ENCODE data around the gene SLC37A4. TPM values are rescaled to one million over a fixed set of nuclear protein-coding genes. Genes with fewer than 3 reads are reported as not detected.

The SLC37A4 gene
- total RNA-seq, result 10 to 100 TPM; 29.7 to 72.9 (median 56.4) TPM

DNA sequence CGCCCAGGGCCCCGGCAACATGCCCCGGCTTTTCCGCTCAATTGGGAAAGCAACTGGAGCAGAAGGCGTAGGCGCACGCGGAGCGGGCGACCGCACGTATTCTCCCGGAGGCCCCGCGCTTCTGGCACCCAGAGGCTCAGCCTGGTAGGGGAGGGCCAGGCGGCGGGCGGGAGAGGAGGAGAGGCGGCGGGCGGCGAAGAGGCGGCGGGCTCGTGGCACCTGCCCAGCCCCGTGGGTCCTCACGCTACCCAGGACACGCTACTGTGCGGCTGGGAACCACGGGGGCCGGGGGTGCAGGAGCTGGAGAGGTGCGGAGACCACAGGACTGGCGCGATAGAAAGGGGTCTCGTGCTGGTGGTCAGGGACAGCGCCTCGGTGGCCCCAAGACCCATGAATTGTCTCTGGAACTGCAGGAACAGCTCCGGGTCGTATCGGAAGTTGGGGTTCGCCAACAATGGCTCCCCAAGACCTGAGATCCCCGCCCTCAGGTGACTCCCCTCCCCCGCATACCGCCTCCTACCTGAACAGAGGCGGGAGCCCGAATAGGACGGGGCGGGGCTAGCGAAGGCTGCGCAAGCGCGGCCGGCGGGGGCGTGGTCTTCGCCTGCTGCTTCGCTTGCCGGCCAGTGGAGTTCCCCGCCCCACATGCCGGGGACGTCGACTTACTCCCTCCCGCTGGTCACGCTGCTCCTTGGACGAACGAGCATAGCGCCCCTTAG lies at the start of gene SLC37A4:
TSS of gene SLC37A4 (minus strand) at position 549 of the 719 bp plus-strand sequence.
- peak within 1 kb of the TSS; percentile 92 to 98 (median 94) for H3K27ac ChIP-seq
- ATAC-seq, result peak; percentile 77
- in situ Hi-C loops (cut with MboI; ENCODE audit: low sequenced_read_pairs in 4 of 4) (no loop called here), intact Hi-C loops (cut with DNase I; ENCODE audit: low total_unique reads) (loop anchor here (1.0 to 5.0 kb wide), 3 partner anchors 27 to 123 kb away; partner anchors contain the start of genes CENATAC and HYOU1)
- peak; percentile 98 to 99 for DNase-seq
- peaks cover 0 to 2% of the 10 kb centered on the region in 2 donors for H3K36me3 ChIP-seq
- H3K4me1 ChIP-seq, result peaks cover 48 to 50% of the 10 kb centered on the region in 2 donors
- peak within 1 kb of the TSS; percentile 83 to 94 (median 91) for H3K4me3 ChIP-seq
- TF ChIP-seq CTCF (IDR thresholded peaks at IDR 0.05 in 4 of 5, conservative IDR thresholded peaks at IDR 0.05 in 1 of 5) (peak in 4 of 5 experiments; percentile 87 to 92 (median 90)), POLR2A (IDR thresholded peaks at IDR 0.05) (peak; percentile 82 to 85)
- no peaks in the 10 kb centered on the region for H3K9me3 ChIP-seq
- no peaks in the 10 kb centered on the region for H3K27me3 ChIP-seq

DNA sequence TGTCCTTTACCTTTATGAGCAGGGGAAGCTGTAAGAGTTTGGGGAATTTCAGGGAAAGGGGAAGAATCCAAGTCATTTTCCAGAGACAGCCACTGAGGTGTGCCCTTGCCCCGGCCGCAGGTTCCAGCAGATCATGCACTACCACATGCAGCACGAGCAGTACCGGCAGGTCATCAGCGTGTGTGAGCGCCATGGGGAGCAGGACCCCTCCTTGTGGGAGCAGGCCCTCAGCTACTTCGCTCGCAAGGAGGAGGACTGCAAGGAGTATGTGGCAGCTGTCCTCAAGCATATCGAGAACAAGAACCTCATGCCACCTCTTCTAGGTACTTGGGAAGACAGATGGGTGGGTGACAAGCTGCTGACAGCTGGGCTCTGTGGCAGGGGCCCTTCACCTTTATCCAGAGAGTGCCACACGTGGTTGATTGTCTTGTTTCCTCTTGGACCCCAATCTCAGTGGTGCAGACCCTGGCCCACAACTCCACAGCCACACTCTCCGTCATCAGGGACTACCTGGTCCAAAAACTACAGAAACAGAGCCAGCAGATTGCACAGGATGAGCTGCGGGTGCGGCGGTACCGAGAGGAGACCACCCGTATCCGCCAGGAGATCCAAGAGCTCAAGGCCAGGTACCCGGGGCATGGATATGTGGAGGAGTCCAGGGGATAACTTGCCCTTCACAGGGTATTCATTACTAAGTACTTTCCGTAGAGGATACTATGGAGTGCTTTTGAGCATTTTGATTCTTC lies 48.2 kb upstream of the SLC37A4 start:
- H3K4me3 ChIP-seq, result no peak overlapping the region
- no peaks in the 10 kb centered on the region for H3K4me1 ChIP-seq
- peaks cover 12 to 89% of the 10 kb centered on the region in 2 donors for H3K36me3 ChIP-seq
- in situ Hi-C loops (cut with MboI; ENCODE audit: low sequenced_read_pairs in 4 of 4), result no loop called here
- DNase-seq (no peak), ATAC-seq (no peak)
- no peaks in the 10 kb centered on the region for H3K27me3 ChIP-seq
- no peak overlapping the region for H3K27ac ChIP-seq
- H3K9me3 ChIP-seq, result no peaks in the 10 kb centered on the region
- intact Hi-C loops (cut with DNase I; ENCODE audit: low total_unique reads), result no loop called here
- TF ChIP-seq CTCF (IDR thresholded peaks at IDR 0.05 in 4 of 5, conservative IDR thresholded peaks at IDR 0.05 in 1 of 5), result no peak
- no peak for TF ChIP-seq POLR2A (IDR thresholded peaks at IDR 0.05)

DNA sequence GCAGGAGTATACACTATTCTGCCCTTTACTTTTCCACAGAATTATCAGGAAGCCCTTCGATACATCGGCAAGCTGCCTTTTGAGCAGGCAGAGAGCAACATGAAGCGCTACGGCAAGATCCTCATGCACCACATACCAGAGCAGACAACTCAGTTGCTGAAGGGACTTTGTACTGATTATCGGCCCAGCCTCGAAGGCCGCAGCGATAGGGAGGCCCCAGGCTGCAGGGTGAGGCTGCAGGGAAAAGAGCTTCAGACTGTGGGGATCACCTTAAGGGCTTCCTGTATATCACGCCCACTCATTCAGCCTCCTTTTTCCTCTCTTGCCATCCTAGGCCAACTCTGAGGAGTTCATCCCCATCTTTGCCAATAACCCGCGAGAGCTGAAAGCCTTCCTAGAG lies 47.2 kb upstream of the SLC37A4 start:
- intact Hi-C loops (cut with DNase I; ENCODE audit: low total_unique reads), result no loop called here
- DNase-seq, result no peak
- in situ Hi-C loops (cut with MboI; ENCODE audit: low sequenced_read_pairs in 4 of 4), result no loop called here

More for the DNA sequence above, 47.2 kb upstream of the SLC37A4 start:
- peaks cover 12 to 99% of the 10 kb centered on the region in 2 donors for H3K36me3 ChIP-seq
- no peak for ATAC-seq
- no peaks in the 10 kb centered on the region for H3K9me3 ChIP-seq
- TF ChIP-seq POLR2A (IDR thresholded peaks at IDR 0.05) (no peak), CTCF (IDR thresholded peaks at IDR 0.05 in 4 of 5, conservative IDR thresholded peaks at IDR 0.05 in 1 of 5) (no peak)
- H3K27ac ChIP-seq, result no peak overlapping the region
- H3K27me3 ChIP-seq, result no peaks in the 10 kb centered on the region
- H3K4me1 ChIP-seq, result no peaks in the 10 kb centered on the region
- H3K4me3 ChIP-seq, result no peak overlapping the region

All from gastrocnemius medialis (tissue), 4 donors.